ENCODE results near the gene ROR1. TPM values are rescaled to one million over a fixed set of nuclear protein-coding genes. Genes with fewer than 3 reads are reported as not detected.

ROR1 gene
- total RNA-seq, 1 experiment from 2014 or later: 56.3 TPM

- TF ChIP-seq ATF6 (CRISPR knock-in tag; IDR thresholded peaks at IDR 0.05): no peak
- TF ChIP-seq PREB (CRISPR knock-in tag; IDR thresholded peaks at IDR 0.05; ENCODE audit: borderline replicate concordance): no peak
- TF ChIP-seq ZNF232 (CRISPR knock-in tag; IDR thresholded peaks at IDR 0.05): no peak
- TF ChIP-seq ZNF396 (CRISPR knock-in tag; IDR thresholded peaks at IDR 0.05; ENCODE audit: borderline replicate concordance): no peak
- TF ChIP-seq CDX4 (CRISPR knock-in tag; IDR thresholded peaks at IDR 0.05; ENCODE audit: borderline replicate concordance): no peak
Observed at GRCh38 chr1:63901094-63901493, 127.3 kb downstream of the ROR1 start (continued).

GRCh38 chr1:63902844-63903589 lies 129.2 kb downstream of the ROR1 start:
- Mint-ChIP-seq H3K9me3 (no peaks in the 10 kb centered on the region), H3K27me3 (ENCODE audit: low read depth) (no peaks in the 10 kb centered on the region), H3K27ac (peak overlapping the region; percentile 69; the same call in 1 of the 2 replicates), H3K4me3 (no peak overlapping the region), H3K36me3 (no peaks in the 10 kb centered on the region), H3K4me1 (peaks cover 73% of the 10 kb centered on the region)
- POLR2A ChIA-PET: no interaction called here
- DNase-seq (ENCODE audit: low spot score): no peak
- TF ChIP-seq FOXP4 (CRISPR knock-in tag; IDR thresholded peaks at IDR 0.05) (no peak), USF2 (CRISPR knock-in tag; IDR thresholded peaks at IDR 0.05) (peak; percentile 53)
- CTCF ChIA-PET: interaction anchor here (2.9 kb wide), 1 partner anchor 15 kb away, joined by 9 read pairs; no protein-coding TSS in a partner anchor
- no peak for ATAC-seq

- no peak for ATAC-seq
- ChIA-PET POLR2A (interaction anchor here (0.8 kb wide), 1 partner anchor 126 kb away, joined by 3 read pairs; no protein-coding TSS in a partner anchor), CTCF (interaction anchor here (0.8 to 2.3 kb wide), 4 partner anchors 14 to 229 kb away, joined by 3 to 9 read pairs (median 4); no protein-coding TSS in a partner anchor)
- DNase-seq (ENCODE audit: low spot score): no peak
- Mint-ChIP-seq H3K36me3 (no peaks in the 10 kb centered on the region), H3K9me3 (no peaks in the 10 kb centered on the region), H3K4me1 (peaks cover 73% of the 10 kb centered on the region), H3K4me3 (no peak overlapping the region), H3K27me3 (ENCODE audit: low read depth) (no peaks in the 10 kb centered on the region), H3K27ac (no peak overlapping the region)
- no peak for TF ChIP-seq CREM (CRISPR knock-in tag; IDR thresholded peaks at IDR 0.05)
- TF ChIP-seq ZNF281 (CRISPR knock-in tag; IDR thresholded peaks at IDR 0.05): no peak
- TF ChIP-seq SMAD4 (CRISPR knock-in tag; IDR thresholded peaks at IDR 0.05): no peak
- TF ChIP-seq ZNF317 (CRISPR knock-in tag; IDR thresholded peaks at IDR 0.05; ENCODE audit: borderline replicate concordance, low read depth): no peak
- TF ChIP-seq PREB (CRISPR knock-in tag; IDR thresholded peaks at IDR 0.05; ENCODE audit: borderline replicate concordance): no peak
- no peak for TF ChIP-seq SMAD3 (CRISPR knock-in tag; IDR thresholded peaks at IDR 0.05; ENCODE audit: borderline replicate concordance)
- no peak for TF ChIP-seq NFATC4 (CRISPR knock-in tag; IDR thresholded peaks at IDR 0.05)
- no peak for TF ChIP-seq ZNF416 (CRISPR knock-in tag; IDR thresholded peaks at IDR 0.05)
- no peak for TF ChIP-seq FOXP1 (CRISPR knock-in tag; IDR thresholded peaks at IDR 0.05; ENCODE audit: borderline replicate concordance)
- no peak for TF ChIP-seq SOX15 (CRISPR knock-in tag; IDR thresholded peaks at IDR 0.05)
Observed at GRCh38 chr1:63903947-63904610, 130.3 kb downstream of the ROR1 start.
